HepG2 (cell line): ENCODE data around the gene TMCC2. TPM values are rescaled to one million over a fixed set of nuclear protein-coding genes. Genes with fewer than 3 reads are reported as not detected.

Experiments
- ARNTL ChIP-seq: sonication (generic); formaldehyde crosslinking; IDR thresholded peaks from 2 replicates; pipeline ENCODE4 v1.4.0; 2020; ENCODE audit warnings: mild to moderate bottlenecking, missing genetic modification reagents
- CBFB ChIP-seq: sonication (generic); formaldehyde crosslinking; IDR thresholded peaks from 2 replicates; pipeline ENCODE4 v1.4.0; 2020; ENCODE audit warnings: missing genetic modification reagents
- GRHL1 ChIP-seq: sonication (generic); formaldehyde crosslinking; conservative IDR thresholded peaks from 2 replicates; pipeline ENCODE4 v1.8.0; 2022; ENCODE audit warnings: missing genetic modification reagents
- MTF1 ChIP-seq: sonication (generic); formaldehyde crosslinking; IDR thresholded peaks from 2 replicates; pipeline ENCODE4 v1.5.0; 2020; ENCODE audit warnings: missing genetic modification reagents
- MXD1 ChIP-seq: sonication (generic); formaldehyde crosslinking; IDR thresholded peaks from 2 replicates; pipeline ENCODE4 v1.4.0; 2020; ENCODE audit warnings: mild to moderate bottlenecking, missing genetic modification reagents
- PATZ1 ChIP-seq: sonication (generic); formaldehyde crosslinking; IDR thresholded peaks from 2 replicates; pipeline ENCODE4 v1.4.0; 2020; ENCODE audit warnings: missing genetic modification reagents
- POGK ChIP-seq: sonication (generic); formaldehyde crosslinking; conservative IDR thresholded peaks from 2 replicates; pipeline ENCODE4 v1.8.0; 2022; ENCODE audit warnings: mild to moderate bottlenecking, moderate library complexity, missing genetic modification reagents
- SALL1 ChIP-seq: sonication (generic); formaldehyde crosslinking; IDR thresholded peaks from 2 replicates; pipeline ENCODE4 v1.8.0; 2022; ENCODE audit warnings: mild to moderate bottlenecking, missing genetic modification reagents
- TMF1 ChIP-seq: sonication (generic); formaldehyde crosslinking; IDR thresholded peaks from 2 replicates; pipeline ENCODE4 v1.8.1; 2022; ENCODE audit warnings: low read depth, missing genetic modification reagents
- ZBTB42 ChIP-seq: sonication (generic); formaldehyde crosslinking; IDR thresholded peaks from 2 replicates; pipeline ENCODE4 v1.5.0; 2020; ENCODE audit warnings: mild to moderate bottlenecking, missing genetic modification reagents
- ZBTB44 ChIP-seq: sonication (generic); formaldehyde crosslinking; IDR thresholded peaks from 2 replicates; pipeline ENCODE4 v1.4.0; 2020; ENCODE audit warnings: missing genetic modification reagents
- ZBTB7A ChIP-seq: sonication (generic); formaldehyde crosslinking; IDR thresholded peaks from 2 replicates; pipeline ENCODE4 v1.8.0; 2022; ENCODE audit warnings: mild to moderate bottlenecking, missing genetic modification reagents
- ZNF20 ChIP-seq: sonication (generic); formaldehyde crosslinking; IDR thresholded peaks from 2 replicates; pipeline ENCODE4 v1.4.0; 2020; ENCODE audit warnings: mild to moderate bottlenecking, moderate library complexity, missing genetic modification reagents
- ZNF329 ChIP-seq: sonication (generic); formaldehyde crosslinking; IDR thresholded peaks from 2 replicates; pipeline ENCODE4 v1.9.0; 2021; ENCODE audit warnings: low read depth, mild to moderate bottlenecking, missing genetic modification reagents
- ZNF460 ChIP-seq: sonication (generic); formaldehyde crosslinking; IDR thresholded peaks from 2 replicates; pipeline ENCODE4 v1.5.1; 2020; ENCODE audit warnings: missing genetic modification reagents, mild to moderate bottlenecking, borderline replicate concordance
- ZNF773 ChIP-seq: sonication (generic); formaldehyde crosslinking; IDR thresholded peaks from 2 replicates; pipeline ENCODE4 v1.4.0; 2020; ENCODE audit warnings: missing genetic modification reagents, borderline replicate concordance
- ZSCAN31 ChIP-seq: sonication (generic); formaldehyde crosslinking; IDR thresholded peaks from 2 replicates; pipeline ENCODE4 v1.5.0; 2020; ENCODE audit warnings: low read depth, mild to moderate bottlenecking, missing genetic modification reagents
- polyA plus RNA-seq, 8 experiments: library from polyadenylated mRNA; depleted of rRNA in 3 of 8; stranded (reverse) in 7 of 8; unstranded in 1 of 8; fragments of >200 nt; fragmentation: Illumina TruSeq in 4 of 8; extraction: Trizol in 4 of 8; gene quantifications; 2 replicates each; pipeline versions ENCODE4 v1.2.1 to v1.2.3, GENCODE V29; 2011 to 2016; ENCODE audit warnings: low read depth in 4 of 8, missing spikeins in 1 of 8, mixed read lengths in 1 of 8; ENCODE audit not compliant: insufficient read depth in 1 of 8
- total RNA-seq, 5 experiments: library from RNA; depleted of rRNA; stranded (reverse); fragments of >200 nt; fragmentation: Illumina TruSeq; extraction: Trizol; gene quantifications; 2 replicates each; pipeline ENCODE4 v1.2.3, GENCODE V29; 2016; ENCODE audit warnings: low read depth in 1 of 5
- TF ChIP-seq, protein P1 (sequence below): sonication (generic); formaldehyde crosslinking; IDR thresholded peaks from 2 replicates; pipeline ENCODE4 v1.5.0; 2020; ENCODE audit warnings: mild to moderate bottlenecking, missing genetic modification reagents

Gene TMCC2
- total and polyA plus RNA-seq, 2 of the 13 experiments (the other 11 are each of a cell fraction or from before 2014, with no cell fraction given), result 0.12 to 0.24 TPM

GRCh38 chr1:205284420-205285144 lies 56.8 kb downstream of the TMCC2 start (continued):
- TF ChIP-seq CBFB, result peak; percentile 67
- no peak for TF ChIP-seq ZNF20 (CRISPR knock-in tag)
- peak; percentile 45; the same call in 1 of the 2 replicates for TF ChIP-seq ZBTB7A
- peak; percentile 83 for TF ChIP-seq SALL1 (CRISPR knock-in tag)
- TF ChIP-seq MXD1 (CRISPR knock-in tag), result no peak; the same call in 1 of the 2 replicates
- no peak for TF ChIP-seq ZNF460
- no peak for TF ChIP-seq TMF1 (CRISPR knock-in tag)
- TF ChIP-seq ZSCAN31 (CRISPR knock-in tag), result no peak
- no peak; the same call in 1 of the 2 replicates for TF ChIP-seq ARNTL (CRISPR knock-in tag)
- TF ChIP-seq MTF1, result no peak
- TF ChIP-seq POGK, result 0 out of 2 replicates have a peak, but pooled peaks have one; percentile 49
- TF ChIP-seq PATZ1 (CRISPR knock-in tag), result peak; percentile 95
- 0 out of 2 replicates have a peak, but pooled peaks have one; percentile 51 for TF ChIP-seq ZBTB42
- no peak for TF ChIP-seq GRHL1 (CRISPR knock-in tag)
- TF ChIP-seq ZNF329 (CRISPR knock-in tag), result no peak
- TF ChIP-seq ZBTB44, result no peak
- TF ChIP-seq, protein P1, sequence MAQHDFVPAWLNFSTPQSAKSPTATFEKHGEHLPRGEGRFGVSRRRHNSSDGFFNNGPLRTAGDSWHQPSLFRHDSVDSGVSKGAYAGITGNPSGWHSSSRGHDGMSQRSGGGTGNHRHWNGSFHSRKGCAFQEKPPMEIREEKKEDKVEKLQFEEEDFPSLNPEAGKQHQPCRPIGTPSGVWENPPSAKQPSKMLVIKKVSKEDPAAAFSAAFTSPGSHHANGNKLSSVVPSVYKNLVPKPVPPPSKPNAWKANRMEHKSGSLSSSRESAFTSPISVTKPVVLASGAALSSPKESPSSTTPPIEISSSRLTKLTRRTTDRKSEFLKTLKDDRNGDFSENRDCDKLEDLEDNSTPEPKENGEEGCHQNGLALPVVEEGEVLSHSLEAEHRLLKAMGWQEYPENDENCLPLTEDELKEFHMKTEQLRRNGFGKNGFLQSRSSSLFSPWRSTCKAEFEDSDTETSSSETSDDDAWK (CRISPR knock-in tag), result no peak
- no peak for TF ChIP-seq ZNF773 (CRISPR knock-in tag)
